HG03442 (cell line): ENCODE measurements around the gene ZDHHC16.
"Not testable (repeated sequence)": the region's sequence is repeated elsewhere in the genome, so short reads cannot be mapped to it uniquely, and the experiment has no call there.

Experiments
- ATAC-seq: cut with Tn5 transposase; IDR thresholded peaks from one replicate; pipeline ENCODE4 v1.9.1; 2021; ENCODE audit warnings: mild to moderate bottlenecking, moderate library complexity; ENCODE audit not compliant: unreplicated experiment

ZDHHC16 gene

GRCh38 chr10:97434055-97434454 is 11.9 kb upstream of the ZDHHC16 start:
- ATAC-seq: no peak

- ATAC-seq: no peak
Observed at GRCh38 chr10:97434557-97434956, 11.4 kb upstream of the ZDHHC16 start.

- ATAC-seq: no peak
Observed at GRCh38 chr10:97435211-97435610, 10.8 kb upstream of the ZDHHC16 start.

GRCh38 chr10:97442277-97442676 is 3.7 kb upstream of the ZDHHC16 start:
- ATAC-seq: no peak

- ATAC-seq: no peak
Observed at GRCh38 chr10:97444212-97444611, 1.8 kb upstream of the ZDHHC16 start.

- ATAC-seq: no peak
Observed at GRCh38 chr10:97445357-97445721, 636 bp upstream of the ZDHHC16 start.

- no peak for ATAC-seq
Observed at GRCh38 chr10:97450828-97451227, 4.9 kb downstream of the ZDHHC16 start.

- no peak for ATAC-seq
Observed at GRCh38 chr10:97451605-97452004, 5.6 kb downstream of the ZDHHC16 start.

- no peak for ATAC-seq
Observed at GRCh38 chr10:97452352-97452751, 6.4 kb downstream of the ZDHHC16 start.

- no peak for ATAC-seq
Observed at GRCh38 chr10:97454330-97455036, 8.5 kb downstream of the ZDHHC16 start.

- no peak for ATAC-seq
Observed at GRCh38 chr10:97456034-97456685, 10.2 kb downstream of the ZDHHC16 start.

- ATAC-seq: no peak
Observed at GRCh38 chr10:97456686-97457065, 10.7 kb downstream of the ZDHHC16 start.

GRCh38 chr10:97459111-97459510 is 13.1 kb downstream of the ZDHHC16 start:
- no peak for ATAC-seq

- ATAC-seq: no peak
Observed at GRCh38 chr10:97459933-97460332, 14.0 kb downstream of the ZDHHC16 start.

- ATAC-seq: no peak
Observed at GRCh38 chr10:97462309-97462708, 16.3 kb downstream of the ZDHHC16 start.

GRCh38 chr10:97463363-97464132 is 17.6 kb downstream of the ZDHHC16 start:
- ATAC-seq: no peak

GRCh38 chr10:97464226-97464625 is 18.3 kb downstream of the ZDHHC16 start:
- no peak for ATAC-seq

GRCh38 chr10:97465982-97466381 is 20.0 kb downstream of the ZDHHC16 start:
- ATAC-seq: no peak

GRCh38 chr10:97466755-97467154 is 20.8 kb downstream of the ZDHHC16 start:
- ATAC-seq: no peak

- ATAC-seq: no peak
Observed at GRCh38 chr10:97468162-97468561, 22.2 kb downstream of the ZDHHC16 start.

GRCh38 chr10:97468781-97469180 is 22.8 kb downstream of the ZDHHC16 start:
- ATAC-seq: not testable (repeated sequence)

- no peak for ATAC-seq
Observed at GRCh38 chr10:97474918-97475317, 28.9 kb downstream of the ZDHHC16 start.
